ENCODE data around the gene MYADML2. TPM values are rescaled to one million over a fixed set of nuclear protein-coding genes. Genes with fewer than 3 reads are reported as not detected.
"Not testable (repeated sequence)": the region's sequence is repeated elsewhere in the genome, so short reads cannot be mapped to it uniquely, and the experiment has no call there.

The MYADML2 gene
- total RNA-seq, 1 experiment from 2014 or later, result not detected

DNA sequence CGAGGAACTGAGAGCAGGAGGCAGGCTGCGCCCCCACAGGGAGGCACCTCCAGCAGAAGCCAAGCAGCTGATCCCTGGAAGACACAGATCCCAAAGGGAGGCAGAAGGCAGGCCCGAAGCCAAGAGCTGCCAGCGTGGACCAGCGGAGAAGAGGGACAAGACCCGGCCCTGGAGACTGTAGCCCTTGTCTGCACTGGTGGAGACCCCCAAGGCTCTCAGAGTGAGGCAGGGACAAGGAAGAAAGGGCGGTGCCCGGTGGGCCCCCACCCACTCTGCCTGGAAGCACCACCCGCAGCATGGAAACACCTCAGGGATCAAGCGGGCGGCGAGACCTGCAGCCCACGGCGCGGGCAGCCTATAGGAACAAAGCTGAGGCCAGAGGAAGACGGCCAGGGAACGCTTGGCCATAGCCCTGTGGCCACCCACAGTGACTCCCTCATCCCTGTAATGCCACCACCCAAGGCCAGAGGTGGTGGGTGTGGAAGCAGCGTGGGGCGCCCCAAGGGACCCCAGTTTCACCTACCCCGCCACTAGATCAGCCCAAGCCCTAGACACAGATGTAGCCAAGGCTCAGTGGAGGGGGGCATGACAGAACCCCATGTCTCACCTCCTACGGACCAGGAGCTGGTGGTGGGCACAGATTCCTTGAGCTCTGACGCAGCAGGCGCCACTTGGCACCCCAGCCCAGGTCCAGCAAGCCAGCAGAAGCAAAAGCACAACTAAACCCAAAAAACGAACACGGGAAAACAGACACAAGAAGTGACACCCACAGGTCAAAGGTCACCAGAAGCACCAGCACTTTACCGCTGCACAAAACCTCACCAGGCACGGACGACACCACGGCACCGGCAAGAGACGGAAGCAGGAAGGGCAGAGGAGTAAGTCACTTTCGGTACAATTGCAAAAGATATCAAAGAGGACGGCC, 26.2 kb downstream of the MYADML2 start:
- H3K4me1 ChIP-seq (ENCODE audit: insufficient read depth, low read length), result peaks cover 52% of the 10 kb centered on the region
- no peaks in the 10 kb centered on the region for H3K9me3 ChIP-seq (ENCODE audit: low read length)
- no peaks in the 10 kb centered on the region for H3K27me3 ChIP-seq (ENCODE audit: low read length)
- H4K20me1 ChIP-seq (ENCODE audit: low read length), result 0 out of 2 replicates have a peak, but pooled peaks cover 4% of the 10 kb centered on the region
- peaks cover 7% of the 10 kb centered on the region; the same call in 1 of the 2 replicates for H3K36me3 ChIP-seq (ENCODE audit: low read depth, low read length)
- no TSS peak for BruUV-seq (replicated peaks)
- H3K9ac ChIP-seq (ENCODE audit: low read length), result no peak overlapping the region
- no peak for TF ChIP-seq EZH2phosphoT487 (IDR thresholded peaks at IDR 0.05; ENCODE audit: borderline replicate concordance, low read length)
- TF ChIP-seq EZH2 (IDR thresholded peaks at IDR 0.05; ENCODE audit: low read length, unreplicated experiment), result no peak
- TF ChIP-seq, protein P1, sequence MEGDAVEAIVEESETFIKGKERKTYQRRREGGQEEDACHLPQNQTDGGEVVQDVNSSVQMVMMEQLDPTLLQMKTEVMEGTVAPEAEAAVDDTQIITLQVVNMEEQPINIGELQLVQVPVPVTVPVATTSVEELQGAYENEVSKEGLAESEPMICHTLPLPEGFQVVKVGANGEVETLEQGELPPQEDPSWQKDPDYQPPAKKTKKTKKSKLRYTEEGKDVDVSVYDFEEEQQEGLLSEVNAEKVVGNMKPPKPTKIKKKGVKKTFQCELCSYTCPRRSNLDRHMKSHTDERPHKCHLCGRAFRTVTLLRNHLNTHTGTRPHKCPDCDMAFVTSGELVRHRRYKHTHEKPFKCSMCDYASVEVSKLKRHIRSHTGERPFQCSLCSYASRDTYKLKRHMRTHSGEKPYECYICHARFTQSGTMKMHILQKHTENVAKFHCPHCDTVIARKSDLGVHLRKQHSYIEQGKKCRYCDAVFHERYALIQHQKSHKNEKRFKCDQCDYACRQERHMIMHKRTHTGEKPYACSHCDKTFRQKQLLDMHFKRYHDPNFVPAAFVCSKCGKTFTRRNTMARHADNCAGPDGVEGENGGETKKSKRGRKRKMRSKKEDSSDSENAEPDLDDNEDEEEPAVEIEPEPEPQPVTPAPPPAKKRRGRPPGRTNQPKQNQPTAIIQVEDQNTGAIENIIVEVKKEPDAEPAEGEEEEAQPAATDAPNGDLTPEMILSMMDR (conservative IDR thresholded peaks at IDR 0.05; ENCODE audit: low read depth, low read length), result no peak
- ATAC-seq (no peak), DNase-seq (no peak)
- no peak overlapping the region for H3K4me3 ChIP-seq (ENCODE audit: low read length)
- POLR2A ChIA-PET (ENCODE audit: unreplicated experiment), result interaction anchor here (0.5 kb wide), 1 partner anchor 186 kb away, joined by 3 read pairs; no protein-coding TSS in a partner anchor
- intact Hi-C loops (cut with micrococcal nuclease), result no loop called here
- no peak overlapping the region for H3K27ac ChIP-seq (ENCODE audit: low read length)
- no peak overlapping the region for H2AFZ ChIP-seq (ENCODE audit: low read length)
- H3F3A ChIP-seq (ENCODE audit: low read length, unreplicated experiment), result no peaks in the 10 kb centered on the region
- H3K79me2 ChIP-seq (ENCODE audit: low read length), result peaks cover 85% of the 10 kb centered on the region
- no peaks in the 10 kb centered on the region for H3K9me2 ChIP-seq (replicated peaks; ENCODE audit: low read length)
- CTCF ChIA-PET, result no interaction called here
- no peak overlapping the region for H3K4me2 ChIP-seq (ENCODE audit: low read length)

DNA sequence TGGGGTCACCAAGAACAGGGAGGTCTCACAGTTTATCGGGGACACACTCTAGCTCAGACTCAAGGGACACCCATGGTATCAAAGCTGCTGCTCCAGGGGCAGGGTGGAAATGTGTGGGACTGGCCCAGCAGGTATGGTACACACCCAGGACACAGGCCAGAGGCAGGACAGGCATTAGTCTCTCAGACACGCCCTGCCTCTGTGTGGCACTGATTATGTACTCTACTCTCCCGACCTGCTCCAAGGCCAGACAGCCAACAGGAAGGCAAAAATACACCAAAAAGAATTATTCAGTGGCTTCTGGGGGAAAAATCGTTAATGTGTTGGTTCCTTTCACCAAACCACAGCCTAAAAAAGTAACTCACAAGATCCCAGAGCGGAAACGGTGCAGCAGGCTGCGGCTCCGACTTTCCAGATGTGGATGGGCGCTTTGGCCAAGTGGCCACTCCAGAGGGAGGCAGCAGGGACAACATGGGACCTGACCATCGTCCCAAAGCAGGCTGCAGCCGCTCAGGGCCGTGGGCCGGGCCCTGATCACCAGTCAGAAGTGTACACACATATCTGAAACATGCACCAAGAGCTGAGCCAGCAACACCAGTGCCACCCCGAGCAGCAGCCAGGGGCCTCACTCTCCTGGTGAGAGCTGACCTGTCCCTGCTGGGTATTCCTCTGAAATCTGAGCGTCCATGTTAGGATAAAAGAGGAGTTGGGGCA, 28.0 kb downstream of the MYADML2 start:
- H3K9me3 ChIP-seq (ENCODE audit: low read length), result no peaks in the 10 kb centered on the region
- H3K9me2 ChIP-seq (replicated peaks; ENCODE audit: low read length), result no peaks in the 10 kb centered on the region
- H3F3A ChIP-seq (ENCODE audit: low read length, unreplicated experiment), result no peaks in the 10 kb centered on the region
- DNase-seq, result peak; percentile 43
- BruUV-seq (replicated peaks), result no TSS peak
- no peak overlapping the region for H2AFZ ChIP-seq (ENCODE audit: low read length)
- ATAC-seq, result peak; percentile 53
- H3K79me2 ChIP-seq (ENCODE audit: low read length), result peaks cover 77% of the 10 kb centered on the region
- ChIA-PET POLR2A (ENCODE audit: unreplicated experiment) (no interaction called here), CTCF (no interaction called here)
- no peak overlapping the region for H3K9ac ChIP-seq (ENCODE audit: low read length)
- H3K36me3 ChIP-seq (ENCODE audit: low read depth, low read length), result peaks cover 20% of the 10 kb centered on the region; the same call in 1 of the 2 replicates
- H3K4me1 ChIP-seq (ENCODE audit: insufficient read depth, low read length), result peaks cover 40% of the 10 kb centered on the region
- H3K27ac ChIP-seq (ENCODE audit: low read length), result no peak overlapping the region
- TF ChIP-seq, protein P1 (conservative IDR thresholded peaks at IDR 0.05; ENCODE audit: low read depth, low read length), result no peak
- TF ChIP-seq EZH2phosphoT487 (IDR thresholded peaks at IDR 0.05; ENCODE audit: borderline replicate concordance, low read length) (no peak), EZH2 (IDR thresholded peaks at IDR 0.05; ENCODE audit: low read length, unreplicated experiment) (no peak)
- no peak overlapping the region for H3K4me3 ChIP-seq (ENCODE audit: low read length)
- H3K27me3 ChIP-seq (ENCODE audit: low read length), result no peaks in the 10 kb centered on the region
- intact Hi-C loops (cut with micrococcal nuclease), result no loop called here
- H3K4me2 ChIP-seq (ENCODE audit: low read length), result no peak overlapping the region
- H4K20me1 ChIP-seq (ENCODE audit: low read length), result 0 out of 2 replicates have a peak, but pooled peaks cover 8% of the 10 kb centered on the region

DNA sequence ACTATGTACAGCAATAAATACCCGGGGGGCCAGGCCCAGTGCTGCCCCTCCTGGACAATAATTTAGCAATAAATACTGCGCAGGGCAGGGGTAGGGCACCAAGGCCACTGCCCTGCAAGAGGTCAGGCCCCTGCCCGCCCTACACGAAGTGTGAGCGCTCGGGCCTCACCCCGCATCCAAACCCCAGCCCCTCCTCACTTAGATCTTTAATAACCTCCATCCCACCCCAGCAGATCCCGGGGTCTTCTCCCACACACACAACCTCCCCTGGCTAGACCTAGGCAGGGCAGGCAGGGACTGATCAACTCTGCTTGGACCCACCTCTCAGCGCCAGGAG, 28.7 kb downstream of the MYADML2 start:
- H4K20me1 ChIP-seq (ENCODE audit: low read length); H3K9me2 ChIP-seq (replicated peaks; ENCODE audit: low read length); BruUV-seq (replicated peaks); POLR2A ChIA-PET (ENCODE audit: unreplicated experiment); H3K9me3 ChIP-seq (ENCODE audit: low read length); intact Hi-C loops (cut with micrococcal nuclease); H3K27ac ChIP-seq (ENCODE audit: low read length); CTCF ChIA-PET; H2AFZ ChIP-seq (ENCODE audit: low read length); H3K27me3 ChIP-seq (ENCODE audit: low read length); H3F3A ChIP-seq (ENCODE audit: low read length, unreplicated experiment); H3K9ac ChIP-seq (ENCODE audit: low read length); DNase-seq: not testable (repeated sequence)
- peaks cover 70% of the 10 kb centered on the region for H3K79me2 ChIP-seq (ENCODE audit: low read length)
- ATAC-seq, result peak; percentile 7
- H3K4me1 ChIP-seq (ENCODE audit: insufficient read depth, low read length), result peaks cover 36% of the 10 kb centered on the region
- peaks cover 26% of the 10 kb centered on the region; the same call in 1 of the 2 replicates for H3K36me3 ChIP-seq (ENCODE audit: low read depth, low read length)
- H3K4me2 ChIP-seq (ENCODE audit: low read length), result peak overlapping the region; percentile 58
- peak overlapping the region; percentile 75; the same call in 1 of the 2 replicates for H3K4me3 ChIP-seq (ENCODE audit: low read length)
